ENCODE data around the gene CDC37L1. TPM values are rescaled to one million over a fixed set of nuclear protein-coding genes. Genes with fewer than 3 reads are reported as not detected.

The CDC37L1 gene
- total and polyA plus RNA-seq, 2 of the 8 experiments (the other 6 are each of a cell fraction or from before 2014, with no cell fraction given), result 4.6 to 23.8 TPM

GRCh38 chr9:4666042-4666699 lies 13.2 kb upstream of the CDC37L1 start, which contains the start of gene SPATA6L (continued):
- TF ChIP-seq, protein P1, sequence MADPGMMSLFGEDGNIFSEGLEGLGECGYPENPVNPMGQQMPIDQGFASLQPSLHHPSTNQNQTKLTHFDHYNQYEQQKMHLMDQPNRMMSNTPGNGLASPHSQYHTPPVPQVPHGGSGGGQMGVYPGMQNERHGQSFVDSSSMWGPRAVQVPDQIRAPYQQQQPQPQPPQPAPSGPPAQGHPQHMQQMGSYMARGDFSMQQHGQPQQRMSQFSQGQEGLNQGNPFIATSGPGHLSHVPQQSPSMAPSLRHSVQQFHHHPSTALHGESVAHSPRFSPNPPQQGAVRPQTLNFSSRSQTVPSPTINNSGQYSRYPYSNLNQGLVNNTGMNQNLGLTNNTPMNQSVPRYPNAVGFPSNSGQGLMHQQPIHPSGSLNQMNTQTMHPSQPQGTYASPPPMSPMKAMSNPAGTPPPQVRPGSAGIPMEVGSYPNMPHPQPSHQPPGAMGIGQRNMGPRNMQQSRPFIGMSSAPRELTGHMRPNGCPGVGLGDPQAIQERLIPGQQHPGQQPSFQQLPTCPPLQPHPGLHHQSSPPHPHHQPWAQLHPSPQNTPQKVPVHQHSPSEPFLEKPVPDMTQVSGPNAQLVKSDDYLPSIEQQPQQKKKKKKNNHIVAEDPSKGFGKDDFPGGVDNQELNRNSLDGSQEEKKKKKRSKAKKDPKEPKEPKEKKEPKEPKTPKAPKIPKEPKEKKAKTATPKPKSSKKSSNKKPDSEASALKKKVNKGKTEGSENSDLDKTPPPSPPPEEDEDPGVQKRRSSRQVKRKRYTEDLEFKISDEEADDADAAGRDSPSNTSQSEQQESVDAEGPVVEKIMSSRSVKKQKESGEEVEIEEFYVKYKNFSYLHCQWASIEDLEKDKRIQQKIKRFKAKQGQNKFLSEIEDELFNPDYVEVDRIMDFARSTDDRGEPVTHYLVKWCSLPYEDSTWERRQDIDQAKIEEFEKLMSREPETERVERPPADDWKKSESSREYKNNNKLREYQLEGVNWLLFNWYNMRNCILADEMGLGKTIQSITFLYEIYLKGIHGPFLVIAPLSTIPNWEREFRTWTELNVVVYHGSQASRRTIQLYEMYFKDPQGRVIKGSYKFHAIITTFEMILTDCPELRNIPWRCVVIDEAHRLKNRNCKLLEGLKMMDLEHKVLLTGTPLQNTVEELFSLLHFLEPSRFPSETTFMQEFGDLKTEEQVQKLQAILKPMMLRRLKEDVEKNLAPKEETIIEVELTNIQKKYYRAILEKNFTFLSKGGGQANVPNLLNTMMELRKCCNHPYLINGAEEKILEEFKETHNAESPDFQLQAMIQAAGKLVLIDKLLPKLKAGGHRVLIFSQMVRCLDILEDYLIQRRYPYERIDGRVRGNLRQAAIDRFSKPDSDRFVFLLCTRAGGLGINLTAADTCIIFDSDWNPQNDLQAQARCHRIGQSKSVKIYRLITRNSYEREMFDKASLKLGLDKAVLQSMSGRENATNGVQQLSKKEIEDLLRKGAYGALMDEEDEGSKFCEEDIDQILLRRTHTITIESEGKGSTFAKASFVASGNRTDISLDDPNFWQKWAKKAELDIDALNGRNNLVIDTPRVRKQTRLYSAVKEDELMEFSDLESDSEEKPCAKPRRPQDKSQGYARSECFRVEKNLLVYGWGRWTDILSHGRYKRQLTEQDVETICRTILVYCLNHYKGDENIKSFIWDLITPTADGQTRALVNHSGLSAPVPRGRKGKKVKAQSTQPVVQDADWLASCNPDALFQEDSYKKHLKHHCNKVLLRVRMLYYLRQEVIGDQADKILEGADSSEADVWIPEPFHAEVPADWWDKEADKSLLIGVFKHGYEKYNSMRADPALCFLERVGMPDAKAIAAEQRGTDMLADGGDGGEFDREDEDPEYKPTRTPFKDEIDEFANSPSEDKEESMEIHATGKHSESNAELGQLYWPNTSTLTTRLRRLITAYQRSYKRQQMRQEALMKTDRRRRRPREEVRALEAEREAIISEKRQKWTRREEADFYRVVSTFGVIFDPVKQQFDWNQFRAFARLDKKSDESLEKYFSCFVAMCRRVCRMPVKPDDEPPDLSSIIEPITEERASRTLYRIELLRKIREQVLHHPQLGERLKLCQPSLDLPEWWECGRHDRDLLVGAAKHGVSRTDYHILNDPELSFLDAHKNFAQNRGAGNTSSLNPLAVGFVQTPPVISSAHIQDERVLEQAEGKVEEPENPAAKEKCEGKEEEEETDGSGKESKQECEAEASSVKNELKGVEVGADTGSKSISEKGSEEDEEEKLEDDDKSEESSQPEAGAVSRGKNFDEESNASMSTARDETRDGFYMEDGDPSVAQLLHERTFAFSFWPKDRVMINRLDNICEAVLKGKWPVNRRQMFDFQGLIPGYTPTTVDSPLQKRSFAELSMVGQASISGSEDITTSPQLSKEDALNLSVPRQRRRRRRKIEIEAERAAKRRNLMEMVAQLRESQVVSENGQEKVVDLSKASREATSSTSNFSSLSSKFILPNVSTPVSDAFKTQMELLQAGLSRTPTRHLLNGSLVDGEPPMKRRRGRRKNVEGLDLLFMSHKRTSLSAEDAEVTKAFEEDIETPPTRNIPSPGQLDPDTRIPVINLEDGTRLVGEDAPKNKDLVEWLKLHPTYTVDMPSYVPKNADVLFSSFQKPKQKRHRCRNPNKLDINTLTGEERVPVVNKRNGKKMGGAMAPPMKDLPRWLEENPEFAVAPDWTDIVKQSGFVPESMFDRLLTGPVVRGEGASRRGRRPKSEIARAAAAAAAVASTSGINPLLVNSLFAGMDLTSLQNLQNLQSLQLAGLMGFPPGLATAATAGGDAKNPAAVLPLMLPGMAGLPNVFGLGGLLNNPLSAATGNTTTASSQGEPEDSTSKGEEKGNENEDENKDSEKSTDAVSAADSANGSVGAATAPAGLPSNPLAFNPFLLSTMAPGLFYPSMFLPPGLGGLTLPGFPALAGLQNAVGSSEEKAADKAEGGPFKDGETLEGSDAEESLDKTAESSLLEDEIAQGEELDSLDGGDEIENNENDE (IDR thresholded peaks at IDR 0.05; ENCODE audit: insufficient replicate concordance, low read length), result no peak
- no peak for TF ChIP-seq TCF12 (IDR thresholded peaks at IDR 0.05; ENCODE audit: low read depth, low read length)
- TF ChIP-seq ATF3 (IDR thresholded peaks at IDR 0.05; ENCODE audit: insufficient read depth, low read depth, low read length), result no peak
- TF ChIP-seq TEAD4 (IDR thresholded peaks at IDR 0.05; ENCODE audit: low read depth, low read length), result no peak
- no peak for TF ChIP-seq SP2 (IDR thresholded peaks at IDR 0.05; ENCODE audit: low read length)
- TF ChIP-seq SIRT6 (IDR thresholded peaks at IDR 0.05; ENCODE audit: low read length), result no peak
- no peak for TF ChIP-seq EZH2 (IDR thresholded peaks at IDR 0.05; ENCODE audit: low read depth, low read length, severe bottlenecking)
- TF ChIP-seq RBBP5 (IDR thresholded peaks at IDR 0.05; ENCODE audit: borderline replicate concordance, low read depth, low read length), result peak; percentile 55; the same call in 1 of the 2 replicates
- TF ChIP-seq SIN3A (conservative IDR thresholded peaks at IDR 0.05 in 1 of 2, IDR thresholded peaks at IDR 0.05 in 1 of 2; ENCODE audit: low read depth in 1 of 2, low read length in 2 of 2), result 0 out of 4 replicates have a peak, but pooled peaks of 1 of the 2 experiments have one; percentile 60
- peak; percentile 75 for TF ChIP-seq ASH2L (IDR thresholded peaks at IDR 0.05; ENCODE audit: low read length)
